Activated T-cell treated with anti-CD3 and anti-CD28 coated beads, Interleukin-2, amount 50 U/mL, for 72 hours (primary cell): ENCODE data around the gene ULK4. TPM values are rescaled to one million over a fixed set of nuclear protein-coding genes. Genes with fewer than 3 reads are reported as not detected.
A peak's percentile ranks its signal among the peaks of the same experiment; 100 is the strongest.

Experiments used
- ATAC-seq, 2 donors: fragments of 150-1000 bp; cut with Tn5 transposase; replicated peaks in 1 of 2; 2 replicates each; pipeline ENCODE4 v1.10.0; 2021; ENCODE audit warnings: moderate library complexity in 2 of 2, mild to moderate bottlenecking in 1 of 2
- DNase-seq, 2 donors: peaks; one replicate each; pipeline ENCODE4 v3.0.0; 2021 to 2022; ENCODE audit warnings: mixed read lengths in 1 of 2
- H3K27ac Mint-ChIP-seq: one replicate; pipeline ENCODE4 v1.8.0; 2022; ENCODE audit warnings: mild to moderate bottlenecking, moderate library complexity, mixed read lengths
- H3K27me3 Mint-ChIP-seq: one replicate; pipeline ENCODE4 v1.8.0; 2022; ENCODE audit warnings: low read depth, mixed read lengths
- H3K36me3 Mint-ChIP-seq, 2 donors: one replicate each; pipeline ENCODE4 v1.8.0; 2022; ENCODE audit warnings: mixed read lengths in 2 of 2, mild to moderate bottlenecking in 1 of 2; ENCODE audit not compliant: insufficient read depth in 2 of 2
- H3K4me1 Mint-ChIP-seq: one replicate; pipeline ENCODE4 v1.8.0; 2022; ENCODE audit warnings: low read depth, mixed read lengths
- H3K4me3 Mint-ChIP-seq, 2 donors: one replicate each; pipeline ENCODE4 v1.8.0; 2022; ENCODE audit warnings: mild to moderate bottlenecking in 2 of 2, mixed read lengths in 2 of 2, moderate library complexity in 2 of 2
- H3K9me3 Mint-ChIP-seq, 2 donors: one replicate each; pipeline ENCODE4 v1.8.0; 2022; ENCODE audit warnings: mixed read lengths in 2 of 2
- total RNA-seq, 2 donors: library from RNA; stranded (reverse); gene quantifications; one replicate each; pipeline ENCODE4 v1.2.3, GENCODE V29; 2022

ULK4 gene
- total RNA-seq, 2 donors from 2014 or later = 8.0 to 11.1 TPM

- DNase-seq (no peak), ATAC-seq (peak in 1 of 2 donors; percentile 47)
- Mint-ChIP-seq H3K9me3 (peaks cover 5 to 6% of the 10 kb centered on the region in 2 donors), H3K36me3 (peaks cover 0 to 8% of the 10 kb centered on the region in 2 donors), H3K4me3 (no peak overlapping the region), H3K27me3 (no peaks in the 10 kb centered on the region), H3K27ac (no peak overlapping the region), H3K4me1 (no peaks in the 10 kb centered on the region)
Measured at GRCh38 chr3:41267975-41268640, 693.8 kb downstream of the ULK4 start.

- H3K27me3 Mint-ChIP-seq = no peaks in the 10 kb centered on the region
Measured at GRCh38 chr3:41265823-41266273, 696.1 kb downstream of the ULK4 start.

GRCh38 chr3:41265011-41265545 is 696.8 kb downstream of the ULK4 start:
- no peak overlapping the region for H3K4me3 Mint-ChIP-seq
- H3K27me3 Mint-ChIP-seq = no peaks in the 10 kb centered on the region
- H3K27ac Mint-ChIP-seq = no peak overlapping the region
- ATAC-seq = no peak
- no peak for DNase-seq
- no peaks in the 10 kb centered on the region for H3K36me3 Mint-ChIP-seq
- no peaks in the 10 kb centered on the region for H3K4me1 Mint-ChIP-seq
- H3K9me3 Mint-ChIP-seq = peaks cover 1 to 5% of the 10 kb centered on the region in 2 donors

More at GRCh38 chr3:41265823-41266273, 696.1 kb downstream of the ULK4 start:
- Mint-ChIP-seq H3K4me1 (no peaks in the 10 kb centered on the region), H3K36me3 (no peaks in the 10 kb centered on the region), H3K4me3 (no peak overlapping the region), H3K9me3 (peaks cover 1 to 5% of the 10 kb centered on the region in 2 donors), H3K27ac (no peak overlapping the region)
- DNase-seq (no peak), ATAC-seq (no peak)

DNA sequence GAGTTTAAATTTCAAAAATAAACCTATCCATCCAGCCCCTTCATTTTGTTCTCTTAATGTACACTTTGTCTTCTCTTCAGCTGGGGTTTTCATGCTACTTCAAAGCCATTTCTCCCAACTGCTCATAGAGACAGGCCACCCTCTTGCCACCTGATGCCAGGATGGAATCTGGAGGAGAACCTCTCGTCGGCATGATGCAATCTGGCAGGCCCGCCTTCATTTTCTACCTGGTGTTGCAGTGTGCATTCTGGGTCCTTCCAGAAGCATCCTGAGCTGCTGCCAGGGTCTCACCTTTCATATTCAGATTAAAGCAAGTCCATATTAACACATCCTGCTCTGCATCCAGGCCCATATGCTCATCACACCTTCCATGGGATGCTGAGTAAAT is 701.8 kb downstream of the ULK4 start:
- Mint-ChIP-seq H3K36me3 (no peaks in the 10 kb centered on the region), H3K4me3 (no peak overlapping the region), H3K27me3 (no peaks in the 10 kb centered on the region), H3K9me3 (no peaks in the 10 kb centered on the region), H3K27ac (no peak overlapping the region), H3K4me1 (no peaks in the 10 kb centered on the region)
- no peak for ATAC-seq
- DNase-seq = no peak

DNA sequence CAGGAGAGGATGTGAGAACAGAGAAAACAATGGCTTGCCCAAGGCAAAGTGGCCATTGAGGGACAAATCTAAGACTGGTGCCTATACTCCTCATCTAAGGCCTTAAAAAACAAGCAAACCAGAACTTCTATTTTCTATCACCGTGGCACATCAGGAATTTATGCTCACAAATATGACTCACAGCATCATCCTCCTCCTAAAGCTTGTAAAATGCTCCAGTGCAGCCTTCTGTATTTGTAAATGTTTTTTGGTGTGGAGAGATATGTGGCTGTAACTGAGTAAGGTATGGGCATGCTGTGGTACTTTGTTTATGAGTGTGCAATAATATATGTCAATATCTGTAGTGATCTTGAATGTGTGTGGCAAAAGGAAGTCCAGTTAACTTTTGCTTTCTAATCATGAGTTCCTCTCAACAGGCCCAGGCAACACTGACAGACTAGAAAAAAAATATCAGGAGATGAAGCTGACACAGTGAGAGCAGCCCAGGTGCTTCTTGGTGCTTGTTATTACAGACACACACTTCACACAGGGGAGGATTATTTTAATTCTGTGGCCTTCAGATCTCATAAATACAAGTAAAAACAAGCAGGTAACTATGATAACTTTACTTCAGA is 702.3 kb downstream of the ULK4 start:
- H3K4me3 Mint-ChIP-seq = no peak overlapping the region
- DNase-seq = no peak
- no peaks in the 10 kb centered on the region for H3K4me1 Mint-ChIP-seq
- H3K36me3 Mint-ChIP-seq = no peaks in the 10 kb centered on the region
- H3K9me3 Mint-ChIP-seq = no peaks in the 10 kb centered on the region
- no peaks in the 10 kb centered on the region for H3K27me3 Mint-ChIP-seq
- H3K27ac Mint-ChIP-seq = no peak overlapping the region
- no peak for ATAC-seq

GRCh38 chr3:41258239-41258800 is 703.6 kb downstream of the ULK4 start:
- DNase-seq (no peak), ATAC-seq (no peak)
- H3K27me3 Mint-ChIP-seq = no peaks in the 10 kb centered on the region
- no peak overlapping the region for H3K4me3 Mint-ChIP-seq
- no peaks in the 10 kb centered on the region for H3K9me3 Mint-ChIP-seq
- H3K36me3 Mint-ChIP-seq = no peaks in the 10 kb centered on the region
- no peak overlapping the region for H3K27ac Mint-ChIP-seq
- no peaks in the 10 kb centered on the region for H3K4me1 Mint-ChIP-seq

- no peak for DNase-seq
- no peaks in the 10 kb centered on the region for H3K4me1 Mint-ChIP-seq
- H3K4me3 Mint-ChIP-seq = no peak overlapping the region
Measured at GRCh38 chr3:41251593-41251992, 710.3 kb downstream of the ULK4 start.

GRCh38 chr3:41250825-41251224 is 711.1 kb downstream of the ULK4 start:
- Mint-ChIP-seq H3K36me3 (peaks cover 0 to 8% of the 10 kb centered on the region in 2 donors), H3K4me1 (no peaks in the 10 kb centered on the region), H3K4me3 (no peak overlapping the region), H3K9me3 (peaks cover 4 to 5% of the 10 kb centered on the region in 2 donors), H3K27me3 (peaks cover 7% of the 10 kb centered on the region), H3K27ac (no peak overlapping the region)
- DNase-seq (no peak), ATAC-seq (no peak)

More at GRCh38 chr3:41251593-41251992, 710.3 kb downstream of the ULK4 start:
- Mint-ChIP-seq H3K36me3 (peaks cover 0 to 8% of the 10 kb centered on the region in 2 donors), H3K27ac (no peak overlapping the region), H3K9me3 (peaks cover 4 to 5% of the 10 kb centered on the region in 2 donors), H3K27me3 (peaks cover 7% of the 10 kb centered on the region)
- no peak for ATAC-seq

DNA sequence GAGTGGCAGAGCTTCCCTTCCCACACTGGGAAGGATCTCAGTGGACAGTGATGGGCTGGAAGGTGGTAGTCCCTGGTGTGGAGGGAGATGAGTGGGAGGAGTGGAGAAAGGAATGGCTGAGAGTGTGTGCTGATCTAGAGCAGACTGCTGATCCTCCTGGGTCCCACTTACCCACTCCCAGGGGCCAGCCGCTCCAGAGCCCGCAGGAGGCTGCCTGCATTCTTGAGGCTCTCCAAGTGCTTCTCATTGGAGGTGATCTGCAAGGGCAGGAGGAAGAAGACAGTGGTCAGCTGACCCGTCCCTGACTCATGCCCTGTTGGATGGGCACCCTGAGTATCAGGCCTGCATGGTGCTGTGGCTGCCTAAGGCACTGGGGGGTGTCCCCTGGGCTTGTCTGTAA is 712.6 kb downstream of the ULK4 start:
- Mint-ChIP-seq H3K36me3 (peaks cover 0 to 8% of the 10 kb centered on the region in 2 donors), H3K4me3 (no peak overlapping the region), H3K9me3 (peaks cover 4 to 5% of the 10 kb centered on the region in 2 donors), H3K4me1 (no peaks in the 10 kb centered on the region), H3K27me3 (peaks cover 7% of the 10 kb centered on the region), H3K27ac (no peak overlapping the region)
- DNase-seq (no peak), ATAC-seq (peak in 1 of 2 donors; percentile 18)

GRCh38 chr3:41248525-41248924 is 713.4 kb downstream of the ULK4 start:
- Mint-ChIP-seq H3K27ac (no peak overlapping the region), H3K4me1 (no peaks in the 10 kb centered on the region), H3K36me3 (peaks cover 0 to 8% of the 10 kb centered on the region in 2 donors), H3K9me3 (peaks cover 4 to 5% of the 10 kb centered on the region in 2 donors), H3K4me3 (no peak overlapping the region), H3K27me3 (peaks cover 7% of the 10 kb centered on the region)
- DNase-seq (no peak), ATAC-seq (peak in 1 of 2 donors; percentile 13)

- H3K27me3 Mint-ChIP-seq = peaks cover 4% of the 10 kb centered on the region
- H3K9me3 Mint-ChIP-seq = peaks cover 0 to 3% of the 10 kb centered on the region in 2 donors
- peaks cover 0 to 3% of the 10 kb centered on the region in 2 donors for H3K36me3 Mint-ChIP-seq
- no peak overlapping the region for H3K27ac Mint-ChIP-seq
- no peak overlapping the region for H3K4me3 Mint-ChIP-seq
- ATAC-seq = peak in 1 of 2 donors; percentile 10
- no peaks in the 10 kb centered on the region for H3K4me1 Mint-ChIP-seq
- no peak for DNase-seq
Measured at GRCh38 chr3:41247055-41248004, 714.6 kb downstream of the ULK4 start.

GRCh38 chr3:41244620-41245336 is 717.1 kb downstream of the ULK4 start:
- no peak overlapping the region for H3K4me3 Mint-ChIP-seq
- no peak for DNase-seq
- ATAC-seq = no peak

More at GRCh38 chr3:41244620-41245336, 717.1 kb downstream of the ULK4 start:
- Mint-ChIP-seq H3K27ac (no peak overlapping the region), H3K36me3 (peaks cover 0 to 3% of the 10 kb centered on the region in 2 donors), H3K27me3 (no peaks in the 10 kb centered on the region), H3K9me3 (no peaks in the 10 kb centered on the region), H3K4me1 (no peaks in the 10 kb centered on the region)
